ENCODE results near the gene RBM20. TPM values are rescaled to one million over a fixed set of nuclear protein-coding genes. Genes with fewer than 3 reads are reported as not detected.

RBM20 gene
- total and polyA plus RNA-seq, 10 of the 15 experiments (the other 5 are each of a cell fraction or from before 2014, with no cell fraction given) = 0.04 to 0.26 (median 0.15) TPM

DNA sequence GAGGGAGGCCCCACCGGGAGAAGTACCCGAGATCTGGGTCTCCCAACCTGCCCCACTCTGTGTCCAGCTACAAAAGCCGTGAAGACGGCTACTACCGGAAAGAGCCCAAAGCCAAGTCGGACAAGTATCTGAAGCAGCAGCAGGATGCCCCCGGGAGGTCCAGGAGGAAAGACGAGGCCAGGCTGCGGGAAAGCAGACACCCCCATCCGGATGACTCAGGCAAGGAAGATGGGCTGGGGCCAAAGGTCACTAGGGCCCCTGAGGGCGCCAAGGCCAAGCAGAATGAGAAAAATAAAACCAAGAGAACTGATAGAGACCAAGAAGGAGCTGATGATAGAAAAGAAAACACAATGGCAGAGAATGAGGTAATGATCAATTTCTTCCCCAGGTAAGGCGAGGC, 168.4 kb downstream of the RBM20 start (continued):
- TF ChIP-seq, protein P1, sequence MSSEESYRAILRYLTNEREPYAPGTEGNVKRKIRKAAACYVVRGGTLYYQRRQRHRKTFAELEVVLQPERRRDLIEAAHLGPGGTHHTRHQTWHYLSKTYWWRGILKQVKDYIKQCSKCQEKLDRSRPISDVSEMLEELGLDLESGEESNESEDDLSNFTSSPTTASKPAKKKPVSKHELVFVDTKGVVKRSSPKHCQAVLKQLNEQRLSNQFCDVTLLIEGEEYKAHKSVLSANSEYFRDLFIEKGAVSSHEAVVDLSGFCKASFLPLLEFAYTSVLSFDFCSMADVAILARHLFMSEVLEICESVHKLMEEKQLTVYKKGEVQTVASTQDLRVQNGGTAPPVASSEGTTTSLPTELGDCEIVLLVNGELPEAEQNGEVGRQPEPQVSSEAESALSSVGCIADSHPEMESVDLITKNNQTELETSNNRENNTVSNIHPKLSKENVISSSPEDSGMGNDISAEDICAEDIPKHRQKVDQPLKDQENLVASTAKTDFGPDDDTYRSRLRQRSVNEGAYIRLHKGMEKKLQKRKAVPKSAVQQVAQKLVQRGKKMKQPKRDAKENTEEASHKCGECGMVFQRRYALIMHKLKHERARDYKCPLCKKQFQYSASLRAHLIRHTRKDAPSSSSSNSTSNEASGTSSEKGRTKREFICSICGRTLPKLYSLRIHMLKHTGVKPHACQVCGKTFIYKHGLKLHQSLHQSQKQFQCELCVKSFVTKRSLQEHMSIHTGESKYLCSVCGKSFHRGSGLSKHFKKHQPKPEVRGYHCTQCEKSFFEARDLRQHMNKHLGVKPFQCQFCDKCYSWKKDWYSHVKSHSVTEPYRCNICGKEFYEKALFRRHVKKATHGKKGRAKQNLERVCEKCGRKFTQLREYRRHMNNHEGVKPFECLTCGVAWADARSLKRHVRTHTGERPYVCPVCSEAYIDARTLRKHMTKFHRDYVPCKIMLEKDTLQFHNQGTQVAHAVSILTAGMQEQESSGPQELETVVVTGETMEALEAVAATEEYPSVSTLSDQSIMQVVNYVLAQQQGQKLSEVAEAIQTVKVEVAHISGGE (CRISPR knock-in tag; IDR thresholded peaks at IDR 0.05) = no peak
- TF ChIP-seq SMAD5 (IDR thresholded peaks at IDR 0.05; ENCODE audit: low read depth) (no peak), KAT2A (conservative IDR thresholded peaks at IDR 0.05; ENCODE audit: control insufficient read depth, low read depth, low read length) (no peak), SPI1 (IDR thresholded peaks at IDR 0.05; ENCODE audit: borderline replicate concordance, insufficient read depth, low read depth, low read length) (no peak), NBN (IDR thresholded peaks at IDR 0.05) (no peak), RAD51 (IDR thresholded peaks at IDR 0.05) (no peak), MXI1 (IDR thresholded peaks at IDR 0.05; ENCODE audit: low read depth, low read length) (no peak), TCF3 (IDR thresholded peaks at IDR 0.05; ENCODE audit: borderline replicate concordance, insufficient read depth, low read depth, low read length) (no peak)
- TF ChIP-seq, protein P2, sequence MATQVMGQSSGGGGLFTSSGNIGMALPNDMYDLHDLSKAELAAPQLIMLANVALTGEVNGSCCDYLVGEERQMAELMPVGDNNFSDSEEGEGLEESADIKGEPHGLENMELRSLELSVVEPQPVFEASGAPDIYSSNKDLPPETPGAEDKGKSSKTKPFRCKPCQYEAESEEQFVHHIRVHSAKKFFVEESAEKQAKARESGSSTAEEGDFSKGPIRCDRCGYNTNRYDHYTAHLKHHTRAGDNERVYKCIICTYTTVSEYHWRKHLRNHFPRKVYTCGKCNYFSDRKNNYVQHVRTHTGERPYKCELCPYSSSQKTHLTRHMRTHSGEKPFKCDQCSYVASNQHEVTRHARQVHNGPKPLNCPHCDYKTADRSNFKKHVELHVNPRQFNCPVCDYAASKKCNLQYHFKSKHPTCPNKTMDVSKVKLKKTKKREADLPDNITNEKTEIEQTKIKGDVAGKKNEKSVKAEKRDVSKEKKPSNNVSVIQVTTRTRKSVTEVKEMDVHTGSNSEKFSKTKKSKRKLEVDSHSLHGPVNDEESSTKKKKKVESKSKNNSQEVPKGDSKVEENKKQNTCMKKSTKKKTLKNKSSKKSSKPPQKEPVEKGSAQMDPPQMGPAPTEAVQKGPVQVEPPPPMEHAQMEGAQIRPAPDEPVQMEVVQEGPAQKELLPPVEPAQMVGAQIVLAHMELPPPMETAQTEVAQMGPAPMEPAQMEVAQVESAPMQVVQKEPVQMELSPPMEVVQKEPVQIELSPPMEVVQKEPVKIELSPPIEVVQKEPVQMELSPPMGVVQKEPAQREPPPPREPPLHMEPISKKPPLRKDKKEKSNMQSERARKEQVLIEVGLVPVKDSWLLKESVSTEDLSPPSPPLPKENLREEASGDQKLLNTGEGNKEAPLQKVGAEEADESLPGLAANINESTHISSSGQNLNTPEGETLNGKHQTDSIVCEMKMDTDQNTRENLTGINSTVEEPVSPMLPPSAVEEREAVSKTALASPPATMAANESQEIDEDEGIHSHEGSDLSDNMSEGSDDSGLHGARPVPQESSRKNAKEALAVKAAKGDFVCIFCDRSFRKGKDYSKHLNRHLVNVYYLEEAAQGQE (IDR thresholded peaks at IDR 0.05; ENCODE audit: low read depth, low read length) = no peak
- TF ChIP-seq, protein P3, sequence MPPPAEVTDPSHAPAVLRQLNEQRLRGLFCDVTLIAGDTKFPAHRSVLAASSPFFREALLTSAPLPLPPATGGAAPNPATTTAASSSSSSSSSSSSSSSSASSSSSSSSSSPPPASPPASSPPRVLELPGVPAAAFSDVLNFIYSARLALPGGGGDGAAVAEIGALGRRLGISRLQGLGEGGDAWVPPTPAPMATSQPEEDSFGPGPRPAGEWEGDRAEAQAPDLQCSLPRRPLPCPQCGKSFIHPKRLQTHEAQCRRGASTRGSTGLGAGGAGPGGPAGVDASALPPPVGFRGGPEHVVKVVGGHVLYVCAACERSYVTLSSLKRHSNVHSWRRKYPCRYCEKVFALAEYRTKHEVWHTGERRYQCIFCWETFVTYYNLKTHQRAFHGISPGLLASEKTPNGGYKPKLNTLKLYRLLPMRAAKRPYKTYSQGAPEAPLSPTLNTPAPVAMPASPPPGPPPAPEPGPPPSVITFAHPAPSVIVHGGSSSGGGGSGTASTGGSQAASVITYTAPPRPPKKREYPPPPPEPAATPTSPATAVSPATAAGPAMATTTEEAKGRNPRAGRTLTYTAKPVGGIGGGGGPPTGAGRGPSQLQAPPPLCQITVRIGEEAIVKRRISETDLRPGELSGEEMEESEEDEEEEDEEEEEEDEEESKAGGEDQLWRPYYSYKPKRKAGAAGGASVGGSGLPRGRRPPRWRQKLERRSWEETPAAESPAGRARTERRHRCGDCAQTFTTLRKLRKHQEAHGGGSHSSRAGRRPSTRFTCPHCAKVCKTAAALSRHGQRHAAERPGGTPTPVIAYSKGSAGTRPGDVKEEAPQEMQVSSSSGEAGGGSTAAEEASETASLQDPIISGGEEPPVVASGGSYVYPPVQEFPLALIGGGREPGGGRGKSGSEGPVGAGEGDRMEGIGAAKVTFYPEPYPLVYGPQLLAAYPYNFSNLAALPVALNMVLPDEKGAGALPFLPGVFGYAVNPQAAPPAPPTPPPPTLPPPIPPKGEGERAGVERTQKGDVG (CRISPR knock-in tag; IDR thresholded peaks at IDR 0.05) = no peak
- TF ChIP-seq, protein P4, sequence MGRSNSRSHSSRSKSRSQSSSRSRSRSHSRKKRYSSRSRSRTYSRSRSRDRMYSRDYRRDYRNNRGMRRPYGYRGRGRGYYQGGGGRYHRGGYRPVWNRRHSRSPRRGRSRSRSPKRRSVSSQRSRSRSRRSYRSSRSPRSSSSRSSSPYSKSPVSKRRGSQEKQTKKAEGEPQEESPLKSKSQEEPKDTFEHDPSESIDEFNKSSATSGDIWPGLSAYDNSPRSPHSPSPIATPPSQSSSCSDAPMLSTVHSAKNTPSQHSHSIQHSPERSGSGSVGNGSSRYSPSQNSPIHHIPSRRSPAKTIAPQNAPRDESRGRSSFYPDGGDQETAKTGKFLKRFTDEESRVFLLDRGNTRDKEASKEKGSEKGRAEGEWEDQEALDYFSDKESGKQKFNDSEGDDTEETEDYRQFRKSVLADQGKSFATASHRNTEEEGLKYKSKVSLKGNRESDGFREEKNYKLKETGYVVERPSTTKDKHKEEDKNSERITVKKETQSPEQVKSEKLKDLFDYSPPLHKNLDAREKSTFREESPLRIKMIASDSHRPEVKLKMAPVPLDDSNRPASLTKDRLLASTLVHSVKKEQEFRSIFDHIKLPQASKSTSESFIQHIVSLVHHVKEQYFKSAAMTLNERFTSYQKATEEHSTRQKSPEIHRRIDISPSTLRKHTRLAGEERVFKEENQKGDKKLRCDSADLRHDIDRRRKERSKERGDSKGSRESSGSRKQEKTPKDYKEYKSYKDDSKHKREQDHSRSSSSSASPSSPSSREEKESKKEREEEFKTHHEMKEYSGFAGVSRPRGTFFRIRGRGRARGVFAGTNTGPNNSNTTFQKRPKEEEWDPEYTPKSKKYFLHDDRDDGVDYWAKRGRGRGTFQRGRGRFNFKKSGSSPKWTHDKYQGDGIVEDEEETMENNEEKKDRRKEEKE (IDR thresholded peaks at IDR 0.05) = no peak

Measured in GM12878 (cell line).